HepG2 (cell line): Measurements from ENCODE around the gene DMTF1. TPM values are rescaled to one million over a fixed set of nuclear protein-coding genes. Genes with fewer than 3 reads are reported as not detected.
"Not testable (repeated sequence)": the region's sequence is repeated elsewhere in the genome, so short reads cannot be mapped to it uniquely, and the experiment has no call there.

Experiments used
- ATAC-seq: fragments of 200-7000 bp; cut with Tn5 transposase; 3 replicates; pipeline ENCODE4 v1.9.1; 2020; ENCODE audit warnings: mild to moderate bottlenecking, moderate library complexity
- BruUV-seq: library from RNA; stranded (reverse); fragments of 400-500 nt; replicated peaks from 2 replicates; lab custom pipeline; 2021; lab: Mats Ljungman, UMichigan
- CTCF ChIA-PET: fragments of 300-600 bp; formaldehyde crosslinking; extraction: SDS; loops from one replicate; lab custom pipeline; 2021; ENCODE audit warnings: low total read pairs, inconsistent platforms, low intra/inter-chr PET ratio; lab: Yijun Ruan, JAX
- POLR2A ChIA-PET: fragments of 350-600 bp; sonication (Branson Sonifier 250); formaldehyde crosslinking; loops from one replicate; lab custom pipeline; 2020; ENCODE audit warnings: antibody characterized with exemption, inconsistent platforms; lab: Yijun Ruan, JAX
- DNase-seq: peaks from one replicate; pipeline ENCODE4 v3.0.0-alpha.2; 2015; ENCODE audit warnings: low spot score
- FAIRE-seq: peaks from 3 replicates; lab custom pipeline; 2011; peaks lifted over from hg19 to GRCh38; lab: Jason Lieb, UNC
- H2AFZ ChIP-seq: one replicate; pipeline ENCODE4 v1.6.1; 2011; ENCODE audit warnings: low read length, inconsistent platforms
- H3K27ac ChIP-seq: fragments of 300-600 bp; 3 replicates; pipeline ENCODE4 v1.8.0; 2011; ENCODE audit warnings: mixed run types, mild to moderate bottlenecking, mixed read lengths, low read length, inconsistent platforms; ENCODE audit not compliant: insufficient read depth; ENCODE audit errors: extremely low read length
- H3K27me3 ChIP-seq, 2 experiments: fragments of 200-600 bp in 1 of 2; 2 replicates in 1 of 2; 3 replicates in 1 of 2; pipeline versions ENCODE4 v1.6.0 to v1.8.0; 2011; ENCODE audit warnings: low read length in 2 of 2, mild to moderate bottlenecking in 2 of 2, moderate library complexity in 2 of 2, inconsistent platforms in 1 of 2; ENCODE audit not compliant: insufficient read depth in 2 of 2, control insufficient read depth in 1 of 2
- H3K36me3 ChIP-seq, 2 experiments: fragments of 200-600 bp in 1 of 2; replicated peaks in 1 of 2; 2 replicates in 1 of 2; 3 replicates in 1 of 2; pipeline versions ENCODE4 v1.5.1 to v1.8.0; 2011; ENCODE audit warnings: low read length in 2 of 2, inconsistent platforms in 1 of 2; ENCODE audit not compliant: insufficient read depth in 2 of 2, control insufficient read depth in 1 of 2
- H3K4me1 ChIP-seq: 2 replicates; pipeline ENCODE4 v1.5.1; 2012; ENCODE audit warnings: low read length, inconsistent platforms; ENCODE audit not compliant: insufficient read depth
- H3K4me2 ChIP-seq: 2 replicates; pipeline ENCODE4 v1.6.0; 2011; ENCODE audit warnings: low read depth, low read length, inconsistent platforms
- H3K4me3 ChIP-seq, 3 experiments: fragments of 200-600 bp in 1 of 3; sonication (generic), shearing (Covaris generic) in 1 of 3; replicated peaks in 1 of 3; 2 replicates each; pipeline ENCODE4 v1.5.1; 2011 to 2016; ENCODE audit warnings: low read length in 3 of 3, inconsistent platforms in 2 of 3, low read depth in 2 of 3, mild to moderate bottlenecking in 2 of 3, control low read depth in 1 of 3, mixed read lengths in 1 of 3; ENCODE audit not compliant: insufficient read depth in 1 of 3
- H3K79me2 ChIP-seq: one replicate; pipeline ENCODE4 v1.6.1; 2011; ENCODE audit warnings: low read length, inconsistent platforms; ENCODE audit not compliant: insufficient read depth
- H3K9ac ChIP-seq: 2 replicates; pipeline ENCODE4 v1.6.0; 2011; ENCODE audit warnings: mild to moderate bottlenecking, low read depth, low read length, inconsistent platforms; ENCODE audit not compliant: insufficient read depth
- H3K9me3 ChIP-seq: 2 replicates; pipeline ENCODE4 v1.5.1; 2012; ENCODE audit warnings: mild to moderate bottlenecking, low read length
- H4K20me1 ChIP-seq: 2 replicates; pipeline ENCODE4 v1.6.0; 2011; ENCODE audit warnings: inconsistent platforms, mild to moderate bottlenecking, low read length, moderate library complexity; ENCODE audit not compliant: insufficient read depth
- HNF4A ChIP-seq: sonication (generic); formaldehyde crosslinking; IDR thresholded peaks from 2 replicates; pipeline ENCODE4 v1.4.0; 2020; ENCODE audit warnings: missing genetic modification reagents
- MXI1 ChIP-seq: IDR thresholded peaks from 3 replicates; pipeline ENCODE4 v1.6.1; 2012; ENCODE audit warnings: low read depth, low read length, inconsistent platforms, borderline replicate concordance
- ZFP36 ChIP-seq: fragments of 150-350 bp; IDR thresholded peaks from 2 replicates; pipeline ENCODE4 v1.6.1; 2018; ENCODE audit warnings: borderline replicate concordance, low read length, low read depth; ENCODE audit not compliant: partially characterized antibody
- ZNF441 ChIP-seq: sonication (generic); formaldehyde crosslinking; IDR thresholded peaks from 2 replicates; pipeline ENCODE4 v1.7.0; 2021; ENCODE audit warnings: missing genetic modification reagents, borderline replicate concordance
- ZNF530 ChIP-seq: sonication (generic); formaldehyde crosslinking; IDR thresholded peaks from 2 replicates; pipeline ENCODE4 v1.5.0; 2020; ENCODE audit warnings: low read depth, mild to moderate bottlenecking, missing genetic modification reagents
- WGBS: methylation state at CpG from one replicate; pipeline ENCODE4 v1.1.6; 2017; ENCODE audit warnings: low lambda C conversion rate; 5-methylcytosine and 5-hydroxymethylcytosine counted together
- in situ Hi-C: cut with HindIII; loops from 2 replicates; pipeline ENCODE4 v1.10.0; 2017; ENCODE audit warnings: low pct_unique_long_range_greater_than_20kb; ENCODE audit not compliant: extremely low pct_ligation_motif_present
- intact Hi-C: fragments of 100-400 bp; cut with micrococcal nuclease; formaldehyde crosslinking; loops from one replicate; pipeline ENCODE4 v1.10.0; 2022; ENCODE audit not compliant: unreplicated experiment
- polyA plus RNA-seq, 8 experiments: library from polyadenylated mRNA; depleted of rRNA in 3 of 8; stranded (reverse) in 7 of 8; unstranded in 1 of 8; fragments of >200 nt; fragmentation: Illumina TruSeq in 4 of 8; extraction: Trizol in 4 of 8; gene quantifications; 2 replicates each; pipeline versions ENCODE4 v1.2.1 to v1.2.3, GENCODE V29; 2011 to 2016; ENCODE audit warnings: low read depth in 4 of 8, missing spikeins in 1 of 8, mixed read lengths in 1 of 8; ENCODE audit not compliant: insufficient read depth in 1 of 8
- total RNA-seq, 5 experiments: library from RNA; depleted of rRNA; stranded (reverse); fragments of >200 nt; fragmentation: Illumina TruSeq; extraction: Trizol; gene quantifications; 2 replicates each; pipeline ENCODE4 v1.2.3, GENCODE V29; 2016; ENCODE audit warnings: low read depth in 1 of 5

The DMTF1 gene
- total and polyA plus RNA-seq, 2 of the 13 experiments (the other 11 are each of a cell fraction or from before 2014, with no cell fraction given): 45.8 to 132 TPM

DNA sequence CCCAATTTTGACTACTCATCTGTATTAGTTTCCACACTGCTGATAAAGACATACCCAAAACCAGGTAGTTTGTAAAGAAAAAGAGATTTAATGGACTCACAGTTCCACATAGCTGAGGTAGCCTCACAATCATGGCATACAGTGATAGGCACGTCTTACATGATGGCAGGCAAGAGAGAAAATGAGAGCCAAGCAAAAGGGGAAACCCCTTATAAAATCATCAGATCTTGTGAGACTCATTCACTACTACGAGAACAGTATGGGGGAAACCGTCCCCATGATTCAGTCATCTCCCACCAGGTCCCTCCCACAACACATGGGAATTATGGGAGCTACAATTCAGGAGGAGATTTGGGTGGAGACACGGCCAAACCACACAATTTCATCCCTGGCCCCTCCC, 51.7 kb downstream of the DMTF1 start:
- POLR2A ChIA-PET, in situ Hi-C loops, BruUV-seq, CTCF ChIA-PET, intact Hi-C loops, H2AFZ ChIP-seq, H3K4me2 ChIP-seq, H3K27me3 ChIP-seq, H3K9ac ChIP-seq, ATAC-seq, FAIRE-seq, DNase-seq, H3K27ac ChIP-seq, H4K20me1 ChIP-seq, H3K4me3 ChIP-seq: not testable (repeated sequence)
- 100% methylated on average over 4 of the region's 4 CpGs for WGBS
- peaks cover 17% of the 10 kb centered on the region for H3K4me1 ChIP-seq
- H3K79me2 ChIP-seq: peaks cover 17% of the 10 kb centered on the region
- peaks cover 7 to 12% of the 10 kb centered on the region in 2 experiments; a peak in 3 of 5 replicates for H3K36me3 ChIP-seq
- peaks cover 28% of the 10 kb centered on the region for H3K9me3 ChIP-seq

- H3K27ac ChIP-seq: no peak overlapping the region
- no peak for DNase-seq
- H3K9ac ChIP-seq: no peak overlapping the region
- in situ Hi-C loops (no loop called here), intact Hi-C loops (no loop called here)
- POLR2A ChIA-PET: no interaction called here
- ATAC-seq: no peak
- H3K27me3 ChIP-seq: no peaks in the 10 kb centered on the region
- no peak overlapping the region for H3K4me2 ChIP-seq
- TF ChIP-seq HNF4A (no peak), ZNF530 (CRISPR knock-in tag) (no peak), ZNF441 (CRISPR knock-in tag) (no peak), ZFP36 (peak; percentile 69), MXI1 (no peak)
- peaks cover 28% of the 10 kb centered on the region for H3K9me3 ChIP-seq
- H3K36me3 ChIP-seq: peaks cover 4 to 9% of the 10 kb centered on the region in 2 experiments; a peak in 3 of 5 replicates
- no peak overlapping the region for H3K4me3 ChIP-seq
- CTCF ChIA-PET: no interaction called here
- H3K79me2 ChIP-seq: peaks cover 15% of the 10 kb centered on the region
- BruUV-seq: no TSS peak
- no peaks in the 10 kb centered on the region for H4K20me1 ChIP-seq
- H3K4me1 ChIP-seq: peaks cover 17% of the 10 kb centered on the region
- WGBS: 58% methylated on average over 3 of the region's 3 CpGs
- FAIRE-seq: no peak
- no peak overlapping the region for H2AFZ ChIP-seq
Observed at GRCh38 chr7:87204933-87205332, 52.7 kb downstream of the DMTF1 start.

DNA sequence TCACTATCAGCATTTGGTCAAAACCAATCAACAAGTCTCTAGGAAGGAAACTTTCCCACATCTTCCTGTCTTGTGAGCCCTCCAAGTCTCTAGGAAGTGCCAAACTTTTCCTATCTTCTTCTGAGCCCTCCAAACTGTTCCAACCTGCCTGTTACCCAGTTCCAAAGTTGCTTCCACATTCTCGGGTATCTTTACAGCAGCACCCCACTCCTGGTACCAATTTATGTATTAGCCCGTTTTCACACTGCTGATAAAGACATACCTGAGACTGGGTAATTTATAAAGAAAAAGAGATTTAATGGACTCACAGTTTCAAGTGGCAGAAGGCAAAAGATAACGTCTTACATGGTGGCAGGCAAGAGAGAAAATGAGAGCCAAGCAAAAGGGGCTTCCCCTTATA, 53.4 kb downstream of the DMTF1 start:
- intact Hi-C loops: not testable (repeated sequence)

More for the DNA sequence above, 53.4 kb downstream of the DMTF1 start:
- ATAC-seq, POLR2A ChIA-PET, H3K27ac ChIP-seq, BruUV-seq, in situ Hi-C loops, H2AFZ ChIP-seq, FAIRE-seq, DNase-seq, H4K20me1 ChIP-seq, CTCF ChIA-PET, H3K4me3 ChIP-seq, H3K9ac ChIP-seq, H3K4me2 ChIP-seq, H3K27me3 ChIP-seq, H3K36me3 ChIP-seq: not testable (repeated sequence)
- 96% methylated on average over 3 of the region's 3 CpGs for WGBS
- H3K9me3 ChIP-seq: peaks cover 28% of the 10 kb centered on the region
- H3K79me2 ChIP-seq: peaks cover 13% of the 10 kb centered on the region
- H3K4me1 ChIP-seq: peaks cover 24% of the 10 kb centered on the region
